NCI-H345 (cell line): ENCODE results near the gene IFIT3.
"Not testable (repeated sequence)": the region's sequence is repeated elsewhere in the genome, so short reads cannot be mapped to it uniquely, and the experiment has no call there.

Source experiments
- DNase-seq: peaks from one replicate; lab custom pipeline; 2025; lab: John Stamatoyannopoulos, UW

The IFIT3 gene

DNA sequence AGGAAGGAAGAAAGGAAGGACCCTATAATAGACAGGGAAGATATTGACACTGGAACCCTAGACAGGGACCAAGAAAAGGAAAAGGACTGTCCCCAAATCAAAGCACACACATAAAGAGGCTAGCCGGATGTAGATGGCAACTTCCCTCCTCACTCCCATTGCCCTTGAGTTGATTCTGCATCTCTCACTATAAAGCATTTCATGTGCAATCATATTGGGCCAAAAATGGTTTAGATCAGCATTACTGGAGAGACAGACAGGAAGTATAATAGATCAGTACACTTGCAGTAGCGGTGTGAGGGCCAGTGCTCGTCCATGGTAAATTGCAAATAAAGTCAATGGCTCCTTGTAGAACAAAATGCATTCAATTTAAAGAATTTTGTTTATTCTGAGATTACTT is 8.4 kb downstream of the IFIT3 start:
- DNase-seq, result no peak

DNA sequence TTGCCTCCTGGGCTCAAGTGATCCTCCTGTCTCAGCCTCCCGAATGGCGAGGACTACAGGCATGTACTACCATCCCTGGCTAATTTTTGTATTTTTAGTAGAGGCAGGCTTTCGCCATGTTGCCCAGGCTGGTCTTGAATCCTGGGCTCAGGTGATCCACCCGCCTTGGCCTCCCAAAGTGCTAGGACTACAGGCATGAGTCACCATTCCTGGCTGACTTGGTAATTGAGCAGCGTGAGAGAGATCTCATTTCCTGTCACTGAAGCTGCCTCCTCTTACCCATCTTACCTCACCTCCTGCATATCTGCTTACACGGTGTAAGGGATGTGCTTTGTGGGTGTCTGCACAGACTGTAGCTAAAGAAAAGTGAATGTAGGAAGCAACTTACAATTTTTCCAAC is 9.7 kb downstream of the IFIT3 start:
- DNase-seq, result no peak

GRCh38 chr10:89338713-89339112 is 10.9 kb downstream of the IFIT3 start:
- DNase-seq, result no peak

DNA sequence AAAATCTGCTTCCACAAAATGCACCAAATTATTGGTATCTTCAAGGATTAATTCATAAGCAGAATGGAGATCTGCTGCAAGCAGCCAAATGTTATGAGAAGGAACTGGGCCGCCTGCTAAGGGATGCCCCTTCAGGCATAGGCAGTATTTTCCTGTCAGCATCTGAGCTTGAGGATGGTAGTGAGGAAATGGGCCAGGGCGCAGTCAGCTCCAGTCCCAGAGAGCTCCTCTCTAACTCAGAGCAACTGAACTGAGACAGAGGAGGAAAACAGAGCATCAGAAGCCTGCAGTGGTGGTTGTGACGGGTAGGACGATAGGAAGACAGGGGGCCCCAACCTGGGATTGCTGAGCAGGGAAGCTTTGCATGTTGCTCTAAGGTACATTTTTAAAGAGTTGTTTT is 12.1 kb downstream of the IFIT3 start:
- DNase-seq, result no peak

DNA sequence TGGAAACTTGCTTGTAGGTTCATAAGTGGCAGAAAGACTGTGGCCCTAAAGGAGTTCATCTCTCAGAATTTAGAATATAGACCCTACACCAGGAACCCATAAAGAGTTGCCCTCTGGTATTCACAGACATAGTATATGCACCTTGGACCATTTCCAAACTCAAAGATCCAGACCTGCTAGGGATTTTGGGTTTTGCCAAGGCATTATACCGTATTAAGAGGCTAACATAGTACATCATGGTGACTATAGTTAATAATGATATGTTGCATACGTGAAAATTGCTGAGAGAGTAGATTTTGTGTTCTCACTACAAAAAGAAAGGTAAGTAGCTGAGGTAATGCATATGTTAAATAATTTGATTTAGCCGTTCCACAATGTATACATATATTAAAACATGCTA is 13.9 kb downstream of the IFIT3 start:
- DNase-seq, result no peak

DNA sequence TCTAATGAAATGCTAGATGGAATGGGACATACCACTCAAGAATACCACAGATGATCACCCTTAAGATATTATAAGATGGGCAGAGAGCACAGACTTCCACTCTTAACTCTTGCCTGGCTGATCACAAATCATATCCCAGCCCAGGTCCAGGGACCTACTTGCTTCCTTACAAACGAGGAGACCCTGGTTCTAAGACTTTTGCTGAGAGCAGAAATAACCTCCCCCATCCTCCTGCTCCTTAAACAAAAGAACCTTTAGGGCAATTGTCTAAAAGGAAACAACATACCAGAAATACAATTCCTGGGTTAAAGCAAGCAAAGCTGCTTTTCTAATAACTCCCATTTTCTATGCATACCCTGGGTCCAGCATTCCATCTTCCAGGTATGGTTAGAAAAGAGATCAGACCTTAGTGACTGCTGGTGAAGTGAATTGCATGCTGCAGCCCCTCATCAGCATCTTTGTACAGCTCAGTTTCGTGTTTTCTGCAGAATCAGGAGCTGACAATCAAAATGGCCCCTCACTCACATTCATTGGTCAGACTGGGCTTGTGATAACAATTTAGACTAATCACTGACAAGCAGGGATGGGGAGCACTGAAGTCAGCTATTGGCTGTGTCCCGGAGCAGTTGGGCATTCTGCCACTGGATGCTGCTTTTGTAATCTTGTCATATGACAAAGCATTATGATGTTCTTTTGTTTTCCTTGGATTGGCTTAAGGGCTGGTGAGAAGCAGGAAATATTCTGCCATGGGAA is 14.6 kb downstream of the IFIT3 start:
- DNase-seq, result no peak

DNA sequence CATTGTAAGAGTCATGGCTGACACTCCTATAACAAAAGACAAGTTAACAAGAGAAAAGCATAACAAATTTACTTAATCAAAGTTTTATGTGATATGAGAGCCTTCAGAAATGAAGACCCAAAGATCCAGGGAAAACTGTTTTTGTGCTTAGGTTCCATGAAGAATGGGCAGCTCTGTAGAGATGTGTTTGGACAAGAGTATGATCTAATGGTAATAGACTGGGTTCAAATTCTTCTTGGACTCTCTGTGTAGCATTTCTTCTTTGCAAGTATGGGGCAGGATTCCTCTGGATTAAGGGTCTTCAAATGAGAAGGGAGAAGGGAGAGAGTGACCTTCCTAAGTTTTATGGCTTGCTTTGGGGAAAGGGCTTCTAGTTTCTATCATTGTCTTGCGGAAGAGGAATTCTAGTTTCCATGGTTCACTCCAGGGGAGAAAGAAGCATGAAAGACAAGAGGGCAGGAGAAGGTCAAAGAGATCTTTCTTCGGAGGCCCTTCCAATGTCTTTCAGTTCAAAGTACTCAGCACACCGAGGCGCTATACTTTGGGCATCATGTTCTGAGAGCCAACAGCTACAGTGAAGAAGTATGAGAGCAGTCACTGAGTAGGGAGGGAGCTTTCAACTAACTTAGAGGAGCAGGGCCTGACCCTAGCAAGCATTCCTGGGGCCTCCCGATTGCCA is 15.4 kb downstream of the IFIT3 start:
- DNase-seq, result no peak

GRCh38 chr10:89344156-89344555 is 16.4 kb downstream of the IFIT3 start:
- DNase-seq, result no peak

DNA sequence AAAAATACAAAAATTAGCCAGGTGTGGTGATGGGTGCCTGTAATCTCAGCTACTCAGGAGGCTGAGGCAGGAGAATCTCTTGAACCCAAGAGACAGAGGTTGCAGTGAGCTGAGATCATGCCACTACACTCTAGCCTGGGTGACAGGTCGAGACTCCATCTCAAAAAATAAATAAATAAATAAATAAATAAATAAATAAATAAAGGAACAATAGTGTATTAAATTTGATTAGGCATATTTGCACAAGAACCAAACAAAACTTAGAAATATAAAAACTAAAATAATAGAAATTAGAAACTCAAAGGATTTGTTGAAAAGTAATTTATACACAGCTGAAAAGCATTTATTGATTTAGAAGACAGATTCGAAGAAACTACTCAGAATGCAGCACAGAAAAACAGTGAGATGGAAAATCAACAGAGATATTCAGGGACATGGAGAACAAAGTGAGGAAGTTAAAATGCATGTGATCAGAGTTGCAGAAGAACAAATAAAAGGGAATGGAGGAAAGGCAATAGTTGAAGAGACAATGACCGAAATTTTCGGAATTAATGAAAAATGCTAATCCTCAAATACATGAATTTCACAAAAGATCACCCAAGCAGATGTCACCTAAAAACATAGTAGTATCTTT is 17.7 kb downstream of the IFIT3 start:
- DNase-seq, result no peak

DNA sequence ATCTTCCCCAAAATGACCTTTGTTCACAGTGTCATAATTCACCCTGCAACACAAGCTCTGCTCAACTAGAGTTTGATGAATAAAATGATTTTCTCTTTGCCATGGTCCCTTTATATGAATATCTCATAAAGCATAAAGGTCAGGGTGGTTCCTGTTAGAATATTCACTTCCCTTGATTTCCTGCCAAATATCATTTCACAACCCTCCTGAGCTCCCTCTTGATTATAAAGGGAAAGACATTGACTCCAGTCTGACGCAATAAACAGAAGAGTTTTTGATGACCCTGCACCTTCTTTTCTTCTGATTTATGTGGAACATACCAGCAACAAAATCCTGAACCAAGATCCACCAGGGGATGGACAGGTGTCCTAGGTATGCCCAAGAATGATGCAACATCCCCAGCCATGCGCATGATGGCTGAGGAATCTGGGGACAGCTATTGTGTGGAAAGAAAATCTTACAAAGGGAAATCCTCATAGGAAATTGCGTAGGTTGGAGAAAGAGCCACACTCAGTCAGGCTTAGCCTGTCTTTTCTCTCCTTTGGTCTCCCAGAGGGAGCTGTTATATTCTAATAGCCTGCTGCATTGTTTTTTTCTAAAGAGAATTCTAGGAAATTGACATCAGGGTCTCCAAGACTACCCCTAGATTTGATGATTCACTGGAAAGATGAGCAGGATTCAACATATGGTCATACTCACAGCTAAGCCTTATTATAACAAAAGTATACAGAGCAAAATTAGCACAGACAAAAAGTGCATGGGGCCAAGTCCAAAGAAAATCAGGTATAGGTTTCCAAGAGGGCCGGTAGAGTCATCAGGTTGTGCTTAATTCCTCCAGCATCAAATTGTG is 18.8 kb downstream of the IFIT3 start:
- DNase-seq, result no peak

- no peak for DNase-seq
Measured at GRCh38 chr10:89347701-89348457, 20.1 kb downstream of the IFIT3 start.

DNA sequence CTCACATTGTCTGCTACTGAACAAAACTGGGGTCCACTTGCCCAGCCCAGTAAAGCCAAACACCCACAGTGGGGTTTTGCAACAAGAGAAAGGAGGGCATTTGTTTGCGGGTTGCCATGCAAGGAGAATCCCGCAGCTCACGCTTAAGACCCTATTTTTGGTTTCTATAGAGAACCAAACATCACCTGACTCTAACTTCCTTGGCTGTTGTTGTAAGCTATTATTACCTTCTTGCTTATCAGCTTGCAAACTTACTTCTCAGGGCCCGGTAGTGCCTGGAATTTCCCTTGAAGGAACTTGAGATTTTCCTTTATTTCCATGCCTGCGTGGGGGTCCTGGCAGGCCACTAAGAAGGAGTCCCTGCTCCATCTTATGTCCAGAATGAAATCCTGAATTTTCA is 20.7 kb downstream of the IFIT3 start:
- DNase-seq, result no peak

GRCh38 chr10:89348975-89349374 is 21.2 kb downstream of the IFIT3 start:
- DNase-seq, result no peak

DNA sequence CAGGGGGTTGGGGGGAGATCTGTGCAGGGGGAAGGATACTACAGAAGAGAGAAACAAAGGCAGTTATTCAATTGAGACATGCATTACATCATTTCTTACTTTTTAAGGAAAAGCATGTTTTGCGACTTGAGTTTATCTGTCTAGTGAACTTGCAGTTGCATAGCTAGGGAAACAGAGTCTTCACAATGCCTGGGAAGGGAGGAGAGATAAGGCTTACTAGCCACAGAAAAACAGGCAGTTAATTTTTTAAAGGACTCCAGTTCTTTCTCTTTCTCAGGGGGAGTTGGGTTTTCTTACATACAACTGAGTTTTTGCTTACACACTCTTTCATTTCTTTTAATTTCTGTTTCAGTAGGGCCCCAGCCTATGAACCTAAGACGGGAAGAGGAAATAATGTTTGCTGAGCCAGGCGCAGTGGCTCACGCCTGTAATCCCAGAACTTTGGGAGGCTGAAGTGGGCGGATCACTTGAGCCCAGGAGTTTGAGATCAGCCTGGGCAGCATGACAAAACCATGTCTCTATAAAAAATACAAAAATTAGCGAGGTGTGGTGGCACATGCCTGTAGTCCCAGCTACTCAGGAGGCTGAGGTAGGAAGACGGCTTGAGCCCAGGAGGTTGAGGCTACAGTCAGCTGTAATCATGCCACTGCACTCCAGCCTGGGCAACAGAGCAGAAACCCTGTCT is 23.0 kb downstream of the IFIT3 start:
- DNase-seq, result not testable (repeated sequence)

- no peak for DNase-seq
Measured at GRCh38 chr10:89351412-89351779, 23.6 kb downstream of the IFIT3 start.

DNA sequence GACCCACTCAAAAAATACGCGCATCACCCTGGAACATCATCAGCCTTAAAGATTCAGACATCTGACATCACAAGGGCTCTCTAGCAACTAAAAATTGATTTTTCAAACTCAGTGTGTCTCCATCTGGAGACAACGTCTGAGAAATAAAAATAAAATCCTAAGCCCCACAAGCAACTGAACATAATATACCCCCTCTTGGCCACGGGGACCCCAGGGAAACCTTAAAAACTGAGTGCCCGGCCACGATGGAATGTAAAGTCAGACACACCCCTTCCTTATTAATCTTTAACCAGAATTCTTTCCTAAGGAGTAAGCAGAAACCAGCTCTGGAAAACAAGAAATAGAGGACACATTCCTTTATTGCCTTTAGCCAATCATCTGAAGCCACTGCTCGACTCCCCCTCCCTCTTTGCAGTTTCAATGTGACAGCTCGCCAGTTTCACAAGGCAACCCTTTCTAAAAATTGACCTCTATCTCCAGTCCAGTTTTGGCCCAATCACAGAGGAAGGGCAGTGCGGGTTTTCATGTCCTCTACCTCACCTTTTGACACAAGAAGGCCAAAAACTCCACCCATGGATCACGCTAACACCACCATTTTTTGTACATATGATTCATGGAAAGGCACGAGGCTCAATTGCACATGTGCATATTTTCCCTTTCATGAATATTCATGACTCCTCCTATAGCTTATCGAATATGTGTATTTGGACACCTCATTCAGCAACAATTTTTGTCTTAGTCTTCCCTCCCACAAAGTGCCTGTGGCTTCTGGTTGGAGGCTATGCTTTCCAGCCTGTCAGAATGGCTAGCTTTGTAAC is 24.2 kb downstream of the IFIT3 start:
- no peak for DNase-seq

DNA sequence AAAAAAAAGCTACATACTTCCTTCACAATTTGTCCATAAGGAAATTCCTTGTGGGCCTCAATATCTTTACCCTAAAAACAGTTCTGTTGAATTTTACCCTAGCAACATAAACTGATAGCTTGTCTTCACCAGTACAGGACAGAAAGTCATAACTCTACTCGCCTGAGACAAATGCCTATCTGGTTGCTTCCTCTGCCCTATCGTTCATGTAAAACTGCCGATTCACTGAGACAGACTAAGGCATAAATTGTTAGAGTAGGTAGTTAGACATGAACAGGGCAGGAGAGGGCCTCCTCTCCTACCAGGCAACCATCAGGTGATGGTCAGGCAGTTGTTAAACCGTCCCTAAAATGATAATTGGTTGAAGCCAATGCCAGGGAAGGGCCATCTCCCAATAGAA is 25.0 kb downstream of the IFIT3 start:
- DNase-seq, result no peak

DNA sequence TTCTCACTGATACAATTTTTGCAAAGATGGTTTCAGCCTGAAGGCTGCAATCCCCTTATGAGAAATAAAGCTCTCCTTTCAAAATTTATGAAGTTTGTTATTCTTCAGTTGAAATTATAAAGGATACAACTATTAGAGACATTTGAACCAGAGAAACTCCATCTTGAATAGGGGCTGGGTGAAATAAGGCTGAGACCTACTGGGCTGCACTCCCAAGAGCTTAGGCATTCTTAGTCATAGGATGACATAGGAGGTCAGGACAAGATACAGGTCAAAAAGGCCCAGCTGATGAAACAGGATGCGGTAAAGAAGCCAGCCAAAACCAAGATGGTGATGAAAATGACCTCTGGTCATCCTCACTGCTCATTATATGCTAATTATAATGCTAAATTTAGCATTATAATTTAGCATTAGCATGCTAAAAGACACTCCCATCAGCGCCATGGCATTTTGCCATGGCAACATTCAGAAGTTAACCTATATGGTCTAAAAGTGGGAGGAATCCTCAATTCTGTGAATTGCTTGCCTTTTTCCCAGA is 27.7 kb downstream of the IFIT3 start:
- no peak for DNase-seq

DNA sequence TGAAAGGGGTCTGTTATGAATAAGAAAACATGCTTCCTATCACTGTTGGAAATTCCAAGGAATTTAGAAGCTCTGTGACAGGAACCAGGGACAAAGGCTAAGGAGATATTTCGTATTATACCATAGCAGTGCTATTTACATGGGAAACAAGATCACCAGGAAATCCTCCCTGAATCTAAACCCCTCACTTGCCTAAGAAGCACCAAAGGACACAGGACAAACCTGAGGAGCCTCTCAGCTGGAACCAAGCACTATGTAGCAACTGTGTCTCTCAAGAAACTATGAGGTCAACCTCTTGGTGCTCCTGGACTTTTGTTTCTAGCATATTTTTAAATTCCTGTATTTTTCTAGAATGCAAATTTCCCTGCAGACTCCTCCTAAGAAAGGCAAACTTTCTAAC is 29.3 kb downstream of the IFIT3 start:
- DNase-seq, result no peak

DNA sequence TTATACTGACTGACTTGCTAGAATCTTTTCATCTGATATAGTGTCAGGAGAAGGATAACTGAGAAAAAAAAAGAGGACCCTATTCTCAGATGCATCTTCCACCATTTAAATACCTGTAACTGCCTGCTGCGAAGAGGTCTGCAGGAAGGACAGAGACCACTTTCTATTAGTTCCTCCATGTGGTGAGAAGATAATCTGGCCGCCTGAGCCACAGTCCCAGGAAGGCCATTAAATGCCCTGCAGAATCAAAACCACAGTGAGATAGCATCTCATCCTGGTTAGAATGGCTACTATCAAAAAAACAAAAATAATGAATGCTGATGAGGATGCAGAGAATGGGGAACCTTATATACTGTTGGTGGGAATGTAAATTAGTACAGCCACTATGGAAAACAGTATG is 30.2 kb downstream of the IFIT3 start:
- no peak for DNase-seq
